ENCODE results near the gene SMIM32.

The SMIM32 gene

GRCh38 chr5:136192526-136193321 lies at the start of gene SMIM32:
SMIM32 (minus strand) TSS chr5:136193162; CDS start chr5:136192524, 638 bp downstream.
- no peak for DNase-seq (ENCODE audit: low read depth)

GRCh38 chr5:136242611-136243010 lies 49.6 kb upstream of the SMIM32 start:
- no peak for DNase-seq (ENCODE audit: low read depth)

- no peak for DNase-seq (ENCODE audit: low read depth)
Observed at GRCh38 chr5:136242136-136242535, 49.2 kb upstream of the SMIM32 start.

DNA sequence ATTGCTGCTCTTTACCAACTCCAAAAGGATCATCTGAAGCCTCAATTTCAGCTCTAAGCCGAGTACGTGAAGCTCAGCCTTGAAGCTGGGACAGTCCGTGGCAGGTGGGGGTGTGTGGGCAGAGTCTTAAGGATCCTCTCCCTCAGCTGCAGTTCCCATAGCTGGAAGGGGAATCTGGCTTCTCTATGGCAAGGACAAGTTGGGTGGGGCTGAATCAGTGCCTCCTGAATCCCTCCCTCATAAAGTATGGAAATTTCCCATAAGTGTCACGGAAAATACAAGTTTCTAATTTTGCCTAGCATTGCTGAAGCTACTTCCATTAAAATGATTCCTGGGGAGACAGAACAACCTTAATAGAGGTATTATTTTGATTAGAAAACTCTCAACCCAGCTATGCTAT lies 47.9 kb upstream of the SMIM32 start:
- no peak for DNase-seq (ENCODE audit: low read depth)

GRCh38 chr5:136236479-136237083 lies 43.6 kb upstream of the SMIM32 start:
- DNase-seq (ENCODE audit: low read depth) = no peak

GRCh38 chr5:136235321-136235720 lies 42.4 kb upstream of the SMIM32 start:
- no peak for DNase-seq (ENCODE audit: low read depth)

DNA sequence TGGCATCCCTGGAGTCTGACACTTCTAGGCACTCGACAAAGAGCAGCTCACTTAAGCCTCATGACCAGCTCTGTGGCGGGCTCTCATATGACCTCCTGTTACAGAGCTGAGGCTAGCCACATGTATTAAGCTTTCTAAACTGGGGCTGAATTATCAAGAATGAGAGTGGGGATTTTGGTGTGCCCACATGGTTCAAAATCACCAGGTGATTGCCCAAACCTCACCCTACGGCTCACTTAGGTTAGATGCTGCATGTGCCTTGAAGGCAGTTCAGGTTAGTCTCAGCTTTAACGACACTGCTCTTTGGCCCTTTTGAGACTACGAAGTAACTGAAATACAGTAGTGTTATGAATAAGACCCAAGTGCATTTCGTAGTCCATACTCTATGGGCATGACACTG lies 39.4 kb upstream of the SMIM32 start:
- DNase-seq (ENCODE audit: low read depth) = no peak

DNA sequence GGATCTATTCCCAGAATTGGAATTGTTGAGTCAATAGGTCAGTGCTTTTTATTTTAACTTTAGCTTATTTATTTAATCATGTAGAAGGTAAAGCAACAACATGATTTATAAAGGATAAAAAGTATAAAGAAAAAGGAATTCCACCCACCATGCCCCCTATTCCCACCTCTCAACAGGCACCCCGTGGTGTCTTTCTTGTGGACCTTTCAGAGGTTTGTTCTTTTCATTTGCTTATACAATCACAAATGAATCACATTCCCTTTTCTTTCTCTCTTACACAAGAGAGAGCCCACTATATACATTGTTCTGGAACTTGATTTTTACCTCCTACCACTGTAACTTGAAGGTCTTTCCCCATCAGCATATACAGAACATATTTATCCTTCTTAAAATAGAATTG lies 37.2 kb upstream of the SMIM32 start:
- no peak for DNase-seq (ENCODE audit: low read depth)

DNA sequence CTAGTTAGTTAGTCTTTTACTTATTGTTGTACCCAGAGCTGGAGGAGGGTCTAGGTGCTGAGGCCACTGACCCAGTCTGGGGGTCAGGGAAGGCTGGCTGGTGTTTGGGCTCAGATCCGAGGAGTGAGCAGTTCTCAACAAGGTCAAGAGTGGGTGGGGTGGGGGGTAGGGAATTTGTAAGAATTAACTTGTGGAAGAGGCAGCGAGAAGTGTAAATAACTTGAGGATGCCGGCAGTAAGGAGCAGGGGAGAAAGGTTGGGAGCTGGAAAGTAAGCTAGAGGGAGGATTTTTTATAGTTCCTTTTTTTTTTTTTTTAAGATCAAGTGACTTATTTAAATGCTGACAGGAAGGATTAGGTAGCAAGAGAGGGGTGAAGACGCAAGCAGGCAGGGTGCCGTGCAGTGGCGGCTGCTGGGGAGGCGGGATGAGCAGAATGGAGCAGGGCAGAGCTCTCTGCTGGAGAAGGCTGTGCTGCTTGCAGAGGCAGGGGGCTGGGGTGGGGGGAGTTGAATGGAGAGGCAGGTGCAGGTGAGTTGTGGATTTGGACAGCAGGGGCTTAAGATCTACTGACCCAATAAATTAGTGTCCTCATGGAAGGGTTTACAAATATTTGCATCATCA lies 35.3 kb upstream of the SMIM32 start:
- DNase-seq (ENCODE audit: low read depth) = no peak

GRCh38 chr5:136226401-136226800 lies 33.4 kb upstream of the SMIM32 start:
- DNase-seq (ENCODE audit: low read depth) = no peak

DNA sequence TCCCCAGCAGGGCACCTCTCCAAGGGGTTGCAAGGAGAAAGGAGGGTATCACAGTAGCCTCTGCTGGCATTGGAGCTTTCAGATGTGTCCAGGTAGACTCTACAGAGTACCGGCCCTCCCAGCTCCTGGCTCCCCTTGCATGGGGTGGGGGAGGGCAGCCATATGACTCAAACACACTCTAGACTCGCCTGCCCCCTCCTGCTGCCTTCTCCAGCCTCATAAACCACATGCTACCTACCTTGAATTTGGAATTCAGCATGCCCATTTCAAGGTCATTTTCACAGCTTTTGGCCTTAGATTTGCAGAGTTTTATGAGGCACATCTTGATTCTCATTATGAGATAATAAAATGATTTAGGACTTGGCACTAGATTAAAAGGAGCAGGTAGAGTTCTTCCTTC lies 32.8 kb upstream of the SMIM32 start:
- DNase-seq (ENCODE audit: low read depth) = no peak

DNA sequence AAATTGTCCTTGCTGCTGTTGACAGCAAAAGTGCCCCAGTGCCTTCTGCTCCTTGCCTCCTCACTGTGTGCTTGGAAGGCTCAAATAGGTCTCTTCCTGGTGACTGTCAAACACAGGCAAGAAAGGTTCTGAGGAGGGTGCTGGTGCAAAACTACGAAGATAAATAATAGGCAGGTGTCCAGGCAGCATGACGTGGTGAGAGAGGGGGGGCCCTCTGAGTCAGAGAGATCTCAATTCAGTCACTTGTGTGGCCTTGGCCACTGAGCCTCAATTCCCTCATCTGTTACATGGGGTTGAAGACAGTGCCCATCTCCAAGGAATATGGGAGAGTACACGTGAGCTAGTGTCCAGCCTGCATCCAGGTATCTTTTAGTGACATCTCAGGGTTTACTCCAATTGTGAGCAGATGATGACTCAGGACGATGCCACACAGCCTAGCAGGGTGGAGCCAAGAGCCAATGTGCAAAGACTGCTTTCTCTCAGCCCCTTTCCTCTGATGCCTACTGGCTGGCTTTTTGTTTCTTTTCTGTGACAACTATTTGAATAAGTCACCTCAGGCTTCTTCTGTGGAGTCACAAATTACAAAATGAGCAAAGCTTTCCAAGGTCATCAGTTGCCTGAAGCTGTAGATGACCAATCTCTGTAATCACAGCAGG lies 29.7 kb upstream of the SMIM32 start:
- DNase-seq (ENCODE audit: low read depth) = no peak

DNA sequence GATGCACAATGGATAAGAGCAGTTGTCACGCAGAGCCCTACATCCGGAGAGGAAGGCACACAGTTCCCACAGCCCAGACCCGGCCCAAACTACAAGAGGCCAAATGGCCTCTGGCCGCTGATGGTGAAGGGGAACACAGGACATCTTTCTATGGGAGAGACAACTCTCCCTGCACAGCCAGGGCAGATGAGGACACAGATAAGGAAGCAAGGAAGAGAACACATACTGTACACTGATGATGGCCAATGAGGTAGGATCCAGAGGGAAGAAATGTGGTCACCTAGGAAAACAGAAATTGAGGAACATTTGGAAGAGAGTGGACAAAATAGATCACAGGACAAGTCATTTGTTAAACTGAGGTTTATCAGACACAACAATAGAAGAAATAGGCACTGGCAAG lies 28.4 kb upstream of the SMIM32 start:
- no peak for DNase-seq (ENCODE audit: low read depth)

DNA sequence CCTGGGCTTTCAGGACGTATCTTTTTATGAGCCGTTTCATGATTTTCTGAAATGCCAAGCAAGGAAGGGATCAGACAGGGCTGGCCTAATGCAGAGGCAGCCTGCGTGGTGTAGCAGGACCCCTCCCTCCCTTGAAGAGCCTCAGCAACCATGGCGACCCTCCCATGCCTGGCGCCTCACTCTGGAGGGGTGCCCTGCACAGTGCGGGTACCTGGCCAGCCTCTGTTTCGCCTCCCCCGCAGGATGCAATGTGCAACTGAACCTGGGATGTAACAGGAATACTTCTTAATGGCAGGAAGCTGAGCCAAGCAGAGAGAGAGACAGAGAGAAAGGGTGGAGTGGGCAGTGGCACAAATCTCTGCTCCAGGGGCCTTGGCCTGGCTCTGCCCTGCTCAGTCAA lies 23.3 kb upstream of the SMIM32 start:
- no peak for DNase-seq (ENCODE audit: low read depth)

- DNase-seq (ENCODE audit: low read depth) = no peak
Observed at GRCh38 chr5:136215812-136216211, 22.9 kb upstream of the SMIM32 start.

GRCh38 chr5:136213919-136214493 lies 21.0 kb upstream of the SMIM32 start:
- no peak for DNase-seq (ENCODE audit: low read depth)

GRCh38 chr5:136212252-136212721 lies 19.3 kb upstream of the SMIM32 start:
- peak; percentile 4 for DNase-seq (ENCODE audit: low read depth)

DNA sequence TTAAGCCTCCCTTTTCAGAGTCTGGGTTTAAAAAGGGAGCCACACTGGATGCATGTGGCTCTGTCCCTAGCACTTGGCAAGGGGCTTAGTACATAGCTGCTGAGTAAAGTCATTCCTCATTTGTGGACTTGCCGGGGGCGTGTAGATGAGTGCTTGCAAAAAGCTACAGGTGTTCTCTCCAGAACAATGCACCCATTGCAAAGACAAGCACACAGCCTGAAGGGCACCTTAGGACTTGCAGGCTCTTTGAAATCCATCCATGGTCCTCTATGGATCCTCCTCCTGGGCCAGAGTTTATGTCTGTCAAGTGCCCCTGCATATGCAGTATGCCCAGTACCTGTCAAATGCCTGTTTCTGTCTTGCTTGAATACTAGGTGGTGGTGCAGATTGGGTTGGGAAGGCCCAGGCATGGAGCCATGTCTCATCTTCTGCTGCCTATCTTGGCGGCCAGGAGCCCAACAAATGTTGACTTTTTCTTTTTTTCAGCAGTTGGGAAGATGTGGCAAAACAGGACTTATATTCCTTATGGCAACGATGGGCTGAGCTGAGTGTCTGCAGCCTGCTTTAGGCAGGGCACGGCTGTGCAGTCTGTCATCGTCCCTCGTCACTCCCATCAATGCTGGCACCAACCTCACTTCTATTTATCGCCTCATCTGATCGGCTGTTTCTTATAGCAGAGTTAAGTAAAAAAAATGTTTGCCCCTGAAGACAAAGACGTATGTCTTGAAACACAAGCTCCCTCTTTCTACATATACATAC lies 18.5 kb upstream of the SMIM32 start:
- no peak for DNase-seq (ENCODE audit: low read depth)

GRCh38 chr5:136210259-136210658 lies 17.3 kb upstream of the SMIM32 start:
- no peak for DNase-seq (ENCODE audit: low read depth)

- DNase-seq (ENCODE audit: low read depth) = no peak
Observed at GRCh38 chr5:136209346-136209910, 16.5 kb upstream of the SMIM32 start.

GRCh38 chr5:136208916-136209315 lies 16.0 kb upstream of the SMIM32 start:
- no peak for DNase-seq (ENCODE audit: low read depth)
